ENCODE data around the gene ARHGAP8.
A peak's percentile ranks its signal among the peaks of the same experiment; 100 is the strongest.
"Not testable (repeated sequence)": the region's sequence is repeated elsewhere in the genome, so short reads cannot be mapped to it uniquely, and the experiment has no call there.

Gene ARHGAP8

DNA sequence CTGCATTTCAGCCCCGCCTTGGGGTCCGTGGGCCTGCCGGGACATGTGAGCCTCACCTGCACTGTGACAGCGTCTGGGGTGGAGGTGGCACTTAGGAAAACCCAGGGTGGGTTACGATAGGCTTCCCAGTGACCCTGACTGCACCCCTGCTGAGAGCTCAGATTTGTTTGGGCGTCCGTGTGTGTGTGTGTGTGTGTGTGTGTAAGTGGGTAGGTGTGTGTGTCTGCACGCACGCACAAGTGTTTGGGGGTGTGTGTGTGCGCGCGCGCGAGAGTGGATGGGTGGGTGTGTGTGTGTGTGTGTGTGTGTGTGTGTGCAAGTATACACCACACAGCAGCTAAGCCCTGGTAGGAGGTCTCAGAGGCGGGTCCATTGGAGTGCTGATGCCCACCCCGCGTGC is 12.1 kb upstream of the ARHGAP8 start:
- no peak for DNase-seq

GRCh38 chr22:44741929-44742328 is 10.4 kb upstream of the ARHGAP8 start:
- no peak for DNase-seq

DNA sequence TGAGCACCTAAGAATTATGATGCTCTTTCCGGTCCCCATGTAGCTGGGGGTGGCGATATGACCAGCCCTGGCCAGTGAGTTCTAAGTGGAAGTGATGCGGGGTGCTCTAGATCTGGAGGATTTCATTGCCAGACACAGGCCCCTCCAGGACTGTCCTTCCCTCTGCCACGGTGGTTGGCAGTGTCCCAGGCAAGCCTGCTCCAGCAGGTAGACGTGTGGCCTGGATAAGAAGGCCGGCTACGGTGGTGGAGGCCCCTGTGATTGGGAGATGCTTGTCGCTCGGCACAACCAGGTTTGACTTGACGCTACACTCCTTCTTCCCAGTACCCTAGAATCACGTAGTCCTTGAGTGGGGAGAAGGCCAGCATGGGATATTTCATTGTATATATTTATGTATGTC is 9.1 kb upstream of the ARHGAP8 start:
- DNase-seq = no peak

- peak; percentile 29 for DNase-seq
Observed at GRCh38 chr22:44743804-44744211, 8.6 kb upstream of the ARHGAP8 start.

DNA sequence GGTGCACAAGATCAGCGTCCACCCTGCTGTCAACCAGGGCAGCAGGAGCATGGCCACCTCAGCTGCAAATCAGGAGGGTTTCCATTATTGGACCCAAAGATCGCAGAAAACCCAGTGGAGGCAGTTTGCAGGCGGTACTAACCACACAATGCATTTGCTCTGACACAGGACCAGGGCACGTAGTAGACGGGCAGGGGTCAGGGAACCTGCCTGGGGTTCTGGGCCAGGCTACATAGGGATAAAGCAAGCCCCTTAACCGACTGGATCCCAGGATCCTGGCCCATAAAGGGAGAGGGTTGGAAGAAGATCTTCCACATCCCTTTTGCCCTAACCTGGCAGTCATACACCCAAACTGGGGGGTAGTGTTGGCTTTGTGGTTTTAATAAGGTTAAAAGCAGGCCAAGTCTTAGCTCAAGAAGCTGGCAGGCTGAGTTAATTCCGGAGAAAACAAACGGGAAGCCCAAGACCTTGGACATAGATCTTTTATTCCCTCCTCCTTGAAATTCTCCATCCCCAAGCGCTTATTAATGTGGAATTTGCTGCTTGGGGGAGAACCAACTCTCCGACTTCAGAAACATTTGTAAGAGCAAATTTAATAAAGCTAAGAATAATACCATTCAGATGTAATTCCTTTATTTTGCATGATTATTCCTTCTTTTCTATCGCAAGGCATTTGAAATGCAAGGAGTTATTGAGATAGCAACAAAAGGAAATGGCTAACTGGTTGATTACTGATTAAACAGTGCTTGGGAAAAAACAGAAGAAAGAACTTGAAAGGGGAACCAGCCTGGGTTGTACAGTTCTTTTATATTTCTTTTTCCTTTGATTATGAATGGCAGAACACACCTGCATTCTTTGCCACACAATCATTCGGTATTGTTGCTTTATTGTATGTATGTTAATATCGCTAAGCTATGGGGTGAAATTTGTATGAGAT is 6.3 kb upstream of the ARHGAP8 start:
- no peak for DNase-seq

DNA sequence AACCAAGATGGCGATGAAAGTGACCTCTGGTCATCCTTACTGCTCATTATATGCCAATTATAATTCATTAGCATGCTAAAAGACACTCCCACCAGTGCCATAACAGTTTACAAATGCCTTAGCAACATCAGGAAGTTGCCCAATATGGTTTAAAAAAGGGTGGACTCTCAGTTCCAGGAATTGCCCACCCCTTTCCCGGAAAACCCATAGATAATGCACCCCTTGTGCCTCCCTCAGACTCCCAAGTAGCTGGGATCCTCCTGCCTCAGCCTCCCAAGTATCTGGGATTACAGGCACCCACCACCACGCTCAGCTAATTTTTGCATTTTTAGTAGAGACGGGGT is 4.6 kb upstream of the ARHGAP8 start:
- DNase-seq = not testable (repeated sequence)

- no peak for DNase-seq
Observed at GRCh38 chr22:44748524-44748923, 3.9 kb upstream of the ARHGAP8 start.

- DNase-seq = no peak
Observed at GRCh38 chr22:44750481-44750880, 1.9 kb upstream of the ARHGAP8 start.

DNA sequence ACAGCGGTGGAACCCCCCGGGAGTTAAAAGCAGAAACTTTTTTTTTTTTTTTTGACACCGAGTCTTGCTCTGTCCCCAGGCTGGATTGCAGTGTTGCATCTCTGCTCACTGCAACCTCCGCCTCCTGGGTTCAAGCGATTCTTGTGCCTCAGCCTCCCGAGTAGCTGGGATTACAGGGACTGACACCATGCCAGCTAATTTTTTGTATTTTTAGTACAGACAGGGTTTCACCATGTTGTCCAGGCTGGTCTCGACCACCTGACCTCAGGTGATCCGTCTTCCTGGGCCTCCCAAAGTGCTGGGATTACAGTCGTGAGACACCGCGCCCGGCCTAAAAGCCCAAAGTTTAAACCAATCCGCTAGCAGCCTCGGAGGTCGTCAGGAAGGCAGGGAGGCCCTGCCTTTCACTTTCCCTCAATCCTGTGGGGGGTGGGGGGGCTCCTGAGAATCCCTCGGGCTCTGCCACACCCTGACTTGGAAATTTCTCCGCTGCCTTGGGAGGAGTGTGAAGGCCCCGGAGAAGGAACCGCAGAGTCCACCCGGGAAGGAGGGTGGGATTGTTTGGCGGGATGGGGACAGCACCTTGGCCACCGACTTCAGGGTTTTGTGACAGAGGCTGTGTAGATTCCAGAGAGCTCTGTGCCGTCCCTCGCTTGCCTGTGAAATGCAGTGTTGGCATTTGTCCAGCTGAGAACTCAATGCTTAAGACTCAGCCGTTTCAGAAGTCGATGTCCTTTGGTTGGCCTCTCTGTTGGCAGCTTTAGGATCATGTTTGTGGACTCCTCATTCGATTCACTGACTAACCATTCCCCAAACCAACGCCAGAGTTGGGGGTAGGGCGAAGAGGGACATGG is 1.0 kb downstream of the ARHGAP8 start:
- DNase-seq = no peak

DNA sequence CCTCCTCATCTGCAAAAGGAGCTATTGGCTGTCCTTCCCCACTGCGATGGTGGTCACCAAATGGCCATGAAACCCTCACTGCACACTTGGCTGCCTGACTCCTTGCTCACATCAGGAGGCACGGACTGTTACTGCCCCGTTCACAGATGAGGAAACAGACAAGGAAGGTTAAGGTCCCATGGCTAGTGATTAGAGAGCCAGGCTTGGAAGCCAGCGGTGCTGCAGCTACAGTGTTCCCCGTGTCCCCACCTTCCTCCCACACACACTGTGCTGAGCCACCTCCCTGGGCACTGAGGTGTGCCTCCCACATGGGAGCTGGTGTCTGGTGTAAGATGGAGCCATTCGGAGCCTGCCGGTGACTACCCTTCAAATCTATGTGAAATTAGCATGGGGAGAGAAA is 2.6 kb downstream of the ARHGAP8 start:
- DNase-seq = no peak

DNA sequence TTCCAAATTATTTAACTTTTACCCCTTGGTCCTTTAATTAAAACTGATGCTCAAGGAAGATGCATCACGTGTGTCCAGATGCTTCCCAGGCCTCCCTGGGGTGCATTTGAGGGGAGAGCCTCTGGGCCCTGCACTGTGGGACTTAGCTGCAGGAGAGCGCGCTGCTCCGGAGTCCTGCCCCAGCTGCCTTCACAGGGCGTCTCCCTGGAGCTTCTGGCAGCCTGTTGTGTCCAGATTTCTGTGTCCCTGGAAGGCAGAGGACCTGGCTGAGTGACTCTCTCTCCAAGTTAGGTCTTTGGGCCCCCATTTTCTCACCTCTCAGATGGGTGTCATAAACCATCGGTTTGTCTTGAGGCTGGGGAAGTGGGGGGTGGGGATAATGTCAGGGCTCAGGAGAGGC is 3.0 kb downstream of the ARHGAP8 start:
- DNase-seq = no peak

DNA sequence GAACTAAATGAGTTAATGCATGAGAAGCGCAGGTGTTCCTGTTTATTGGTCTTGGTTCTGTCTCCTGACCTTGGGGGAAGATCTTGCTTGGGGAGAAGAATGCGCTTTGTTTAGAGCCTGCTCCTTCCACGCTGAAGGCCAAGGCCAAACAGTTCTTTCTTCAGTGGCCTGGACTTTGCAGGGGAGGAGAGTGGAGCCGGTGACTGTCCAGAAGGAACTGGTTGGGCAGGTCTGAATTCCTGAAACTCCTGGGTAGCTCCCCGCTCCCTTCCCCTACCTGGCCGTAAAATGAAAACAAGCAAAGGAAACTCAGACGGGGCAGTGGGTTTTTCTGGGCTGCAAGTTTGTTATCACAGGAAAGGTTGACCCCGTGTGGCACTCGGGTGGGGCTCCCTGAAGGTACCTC is 3.6 kb downstream of the ARHGAP8 start:
- no peak for DNase-seq

GRCh38 chr22:44758344-44758973 is 6.1 kb downstream of the ARHGAP8 start:
- DNase-seq = no peak

- DNase-seq = no peak
Observed at GRCh38 chr22:44759001-44759400, 6.6 kb downstream of the ARHGAP8 start.

DNA sequence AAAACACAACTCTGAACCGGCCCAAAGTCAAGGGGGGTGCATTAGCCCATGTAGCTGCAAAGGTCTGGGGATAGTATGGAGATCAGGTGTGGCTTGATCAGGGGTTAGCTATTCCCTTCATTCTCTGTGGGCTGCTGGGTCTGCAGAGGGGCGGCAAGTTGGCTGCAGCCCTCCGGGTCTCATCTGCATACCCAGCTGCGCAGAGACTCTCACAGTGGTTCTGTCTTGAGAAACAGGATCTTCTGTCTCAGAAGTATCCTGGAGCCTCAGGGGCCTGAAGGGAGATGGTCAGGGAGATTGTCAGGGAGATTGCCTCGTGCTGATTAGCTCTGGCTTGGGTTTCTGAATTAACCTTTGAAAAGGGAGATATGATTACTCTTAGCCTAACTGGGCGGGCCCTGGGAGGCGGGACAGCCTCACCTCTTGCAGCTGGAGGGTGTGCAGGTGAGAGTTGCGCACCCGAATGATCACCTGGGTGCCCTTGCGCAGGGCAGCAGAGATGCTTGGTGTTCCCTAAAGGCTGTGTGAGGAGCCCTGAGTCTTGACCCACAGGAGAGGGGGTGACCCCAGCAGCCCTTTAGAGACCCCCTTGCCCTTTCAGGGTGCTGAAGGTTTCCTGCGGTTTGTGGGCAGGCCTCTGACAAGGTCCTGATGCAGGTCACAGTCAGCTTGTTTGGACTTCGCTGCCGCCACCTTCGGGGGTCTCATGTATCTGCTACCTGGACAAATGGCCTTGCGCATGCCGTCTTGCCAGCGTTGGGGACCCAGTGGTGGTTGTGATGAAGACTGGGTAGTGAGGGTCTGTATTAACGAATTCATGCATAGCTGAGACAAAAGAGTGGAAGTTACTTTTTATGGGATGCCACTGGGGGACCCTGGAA is 7.3 kb downstream of the ARHGAP8 start:
- no peak for DNase-seq

DNA sequence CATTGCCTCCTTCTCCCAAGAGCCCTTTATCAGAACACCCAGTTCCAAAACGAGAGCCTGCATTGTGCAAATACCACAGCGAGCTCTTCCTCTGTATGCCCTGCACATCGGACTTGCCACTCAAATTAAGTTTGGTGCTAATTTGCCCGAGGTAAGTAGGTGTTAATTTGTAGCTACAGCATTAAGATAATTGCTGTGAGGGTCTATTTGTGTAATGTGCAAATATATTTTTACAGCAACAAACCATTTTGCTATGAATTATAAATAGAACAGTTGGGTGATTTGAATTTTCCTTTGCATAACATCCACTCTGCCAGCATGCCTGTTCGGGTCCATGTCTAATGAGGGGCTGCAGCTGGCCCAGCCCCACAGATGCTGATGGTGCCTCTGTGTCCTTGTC is 8.1 kb downstream of the ARHGAP8 start:
- no peak for DNase-seq

DNA sequence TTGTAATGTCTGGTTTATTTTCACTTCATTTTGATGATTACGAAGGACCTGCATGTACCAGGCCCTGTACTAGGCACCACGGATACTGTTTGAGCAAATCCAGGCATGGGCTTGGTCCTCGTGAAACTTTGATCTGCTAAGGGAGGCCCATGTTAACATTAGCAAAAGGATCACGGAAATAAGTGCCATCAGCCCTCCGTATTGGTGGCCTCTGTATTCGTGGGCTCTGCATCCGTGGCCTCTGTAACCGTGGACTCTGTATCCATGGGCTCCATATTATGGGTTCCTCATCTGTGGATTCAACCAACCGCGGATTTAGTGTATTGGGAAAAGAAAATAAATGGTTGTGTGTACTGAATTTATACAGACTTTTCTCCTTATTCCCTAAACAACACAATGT is 8.7 kb downstream of the ARHGAP8 start:
- no peak for DNase-seq

DNA sequence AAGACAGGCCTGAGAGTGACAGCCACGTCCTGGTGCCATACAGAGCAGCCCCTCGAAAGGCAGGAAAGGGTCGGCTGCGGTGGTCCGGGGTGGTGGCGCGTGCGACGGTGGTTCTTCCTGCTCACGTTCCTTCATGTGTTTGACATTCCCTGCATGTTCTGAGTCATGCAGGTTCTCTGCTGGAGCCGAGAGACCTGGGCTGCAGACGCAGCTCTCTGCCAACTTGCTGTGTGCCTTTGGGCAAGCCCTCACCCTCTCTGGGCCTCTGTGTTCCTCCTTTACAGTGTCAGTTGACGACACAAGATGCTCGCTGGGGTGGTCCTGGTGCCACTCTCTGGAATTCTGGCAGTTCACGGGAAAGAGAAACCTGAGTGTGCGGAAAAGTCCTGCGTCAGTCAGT is 12.0 kb downstream of the ARHGAP8 start:
- DNase-seq = no peak

DNA sequence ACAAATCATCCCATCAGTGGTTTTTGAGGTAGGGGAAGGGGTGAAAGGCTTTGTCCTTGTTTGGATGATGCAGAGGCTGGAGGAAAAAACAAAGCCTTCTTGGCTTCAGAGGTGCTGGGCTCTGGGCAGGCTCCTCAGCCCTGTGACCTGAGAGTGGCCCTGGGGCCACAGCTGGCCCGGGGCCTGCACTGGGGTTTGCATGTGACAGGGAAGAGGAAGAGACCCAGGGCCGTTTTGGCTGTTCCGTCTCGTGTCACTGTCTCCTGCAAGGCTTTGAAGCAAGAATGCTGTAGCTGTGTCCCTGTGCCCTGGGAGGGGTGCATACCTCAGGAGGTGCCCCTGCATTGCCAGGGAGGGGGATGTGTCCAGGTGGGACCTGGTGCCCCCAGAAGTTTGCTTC is 12.6 kb downstream of the ARHGAP8 start:
- no peak for DNase-seq

GRCh38 chr22:44765571-44766285 is 13.4 kb downstream of the ARHGAP8 start:
- DNase-seq = no peak

DNA sequence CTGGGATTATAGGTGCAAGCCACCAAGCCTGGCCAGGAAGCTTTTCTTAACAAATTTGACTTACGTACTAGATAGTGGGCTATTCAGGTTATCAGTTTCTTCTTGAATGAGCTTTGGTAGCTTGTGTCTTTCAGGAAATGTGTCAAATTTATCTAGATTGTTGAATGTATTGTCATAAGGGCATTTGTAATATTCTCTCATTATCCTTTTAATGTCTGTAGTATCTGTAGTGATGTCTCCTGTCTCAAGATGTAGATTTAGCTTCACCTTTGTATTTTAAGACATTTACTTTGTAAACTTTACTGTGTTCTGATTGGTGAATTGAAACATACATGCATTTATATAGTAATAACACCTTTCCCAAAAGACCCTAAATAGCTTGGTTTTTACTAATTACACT is 20.7 kb downstream of the ARHGAP8 start:
- no peak for DNase-seq

GRCh38 chr22:44775862-44776261 is 23.5 kb downstream of the ARHGAP8 start:
- DNase-seq = no peak

Data from NCI-H2227 treated with DMSO at 0.1 percent for 48 hours (cell line).